Fibroblast of lung (primary cell): Measurements from ENCODE around the gene ADAM11. TPM values are rescaled to one million over a fixed set of nuclear protein-coding genes. Genes with fewer than 3 reads are reported as not detected.
A peak's percentile ranks its signal among the peaks of the same experiment; 100 is the strongest.

Experiments
- DNase-seq, 2 donors: peaks; one replicate each; pipeline versions ENCODE4 v3.0.0 to v3.0.0-alpha.2; 2010; ENCODE audit warnings: low read depth in 2 of 2
- H2AFZ ChIP-seq: 2 replicates; pipeline ENCODE4 v1.5.1; 2012; ENCODE audit warnings: low read length, control low read depth, inconsistent platforms
- H3K27ac ChIP-seq: 2 replicates; pipeline ENCODE4 v1.5.1; 2011; ENCODE audit warnings: low read length, control low read depth; ENCODE audit not compliant: insufficient read depth
- H3K27me3 ChIP-seq: 2 replicates; pipeline ENCODE4 v1.5.1; 2011; ENCODE audit warnings: mild to moderate bottlenecking, low read length; ENCODE audit not compliant: control insufficient read depth, insufficient read depth
- H3K36me3 ChIP-seq: 2 replicates; pipeline ENCODE4 v1.5.1; 2011; ENCODE audit warnings: low read length; ENCODE audit not compliant: control insufficient read depth, insufficient read depth
- H3K4me1 ChIP-seq: 2 replicates; pipeline ENCODE4 v1.5.1; 2011; ENCODE audit warnings: low read length; ENCODE audit not compliant: control insufficient read depth, insufficient read depth; ENCODE audit errors: extremely low read depth
- H3K4me2 ChIP-seq: 2 replicates; pipeline ENCODE4 v1.5.1; 2011; ENCODE audit warnings: low read length, control low read depth; ENCODE audit not compliant: insufficient read depth; ENCODE audit errors: extremely low read depth
- H3K4me3 ChIP-seq, 4 experiments: fragments of 200-600 bp in 1 of 4; sonication (generic) in 1 of 4; replicated peaks in 1 of 4; 2 replicates each; pipeline ENCODE4 v1.5.1; 2011 to 2016; ENCODE audit warnings: low read length in 4 of 4, low read depth in 3 of 4, mild to moderate bottlenecking in 3 of 4, control low read depth in 2 of 4, inconsistent platforms in 1 of 4, mixed read lengths in 1 of 4; ENCODE audit not compliant: insufficient read depth in 1 of 4; ENCODE audit errors: control extremely low read depth in 1 of 4
- H3K79me2 ChIP-seq: 2 replicates; pipeline ENCODE4 v1.5.1; 2012; ENCODE audit warnings: mild to moderate bottlenecking, low read length, inconsistent platforms; ENCODE audit not compliant: control insufficient read depth, insufficient read depth
- H3K9ac ChIP-seq: 2 replicates; pipeline ENCODE4 v1.5.1; 2011; ENCODE audit warnings: mild to moderate bottlenecking, low read length, control low read depth; ENCODE audit not compliant: insufficient read depth
- H3K9me3 ChIP-seq: 2 replicates; pipeline ENCODE4 v1.5.1; 2012; ENCODE audit warnings: low read depth, low read length; ENCODE audit not compliant: control insufficient read depth, insufficient read depth
- H4K20me1 ChIP-seq: 2 replicates; pipeline ENCODE4 v1.5.1; 2011; ENCODE audit warnings: low read length; ENCODE audit not compliant: control insufficient read depth, insufficient read depth; ENCODE audit errors: extremely low read depth
- CTCF ChIP-seq, 2 donors: IDR thresholded peaks in 1 of 2; conservative IDR thresholded peaks in 1 of 2; 1 replicate in 1 of 2; 2 replicates in 1 of 2; pipeline ENCODE4 v1.5.1; 2011 to 2012; ENCODE audit warnings: low read length in 2 of 2, control low read depth in 1 of 2, inconsistent platforms in 1 of 2, low read depth in 1 of 2, mild to moderate bottlenecking in 1 of 2
- EZH2 ChIP-seq: IDR thresholded peaks from 2 replicates; pipeline ENCODE4 v1.5.1; 2012; ENCODE audit warnings: low read length, control low read depth, mild to moderate bottlenecking; ENCODE audit errors: missing control alignments
- polyA plus RNA-seq, 2 donors: library from polyadenylated mRNA; depleted of rRNA in 1 of 2; stranded (reverse) in 1 of 2; unstranded in 1 of 2; fragments of >200 nt; gene quantifications; 2 replicates each; pipeline ENCODE4 v1.2.1, GENCODE V29; 2011 to 2012; ENCODE audit warnings: missing spikeins in 1 of 2
- total RNA-seq: library from RNA; depleted of rRNA; stranded (reverse); fragments of >200 nt; gene quantifications from 2 replicates; pipeline ENCODE4 v1.2.1, GENCODE V29; 2014

ADAM11 gene
- total and polyA plus RNA-seq, 2 donors (not counting 1 experiment from before 2014, with no cell fraction given), result 0.52 to 0.66 TPM

- H3K4me3 ChIP-seq, result no peak overlapping the region
- DNase-seq, result peak in 1 of 2 donors; percentile 8
- H3K27ac ChIP-seq, result no peak overlapping the region
- no peak overlapping the region for H3K9ac ChIP-seq
- H3K36me3 ChIP-seq, result peaks cover 8% of the 10 kb centered on the region
- H3K4me2 ChIP-seq, result no peak overlapping the region
- no peaks in the 10 kb centered on the region for H3K9me3 ChIP-seq
- no peak for TF ChIP-seq CTCF (conservative IDR thresholded peaks at IDR 0.05 in 1 of 2, IDR thresholded peaks at IDR 0.05 in 1 of 2; ENCODE audit: low read depth in 1 of 2, low read length in 2 of 2)
- H3K79me2 ChIP-seq, result no peaks in the 10 kb centered on the region
- H3K4me1 ChIP-seq, result no peaks in the 10 kb centered on the region
- no peaks in the 10 kb centered on the region for H4K20me1 ChIP-seq
- H2AFZ ChIP-seq, result no peak overlapping the region
- H3K27me3 ChIP-seq, result no peaks in the 10 kb centered on the region
Observed at GRCh38 chr17:44747566-44747965, 11.2 kb upstream of the ADAM11 start.

GRCh38 chr17:44749076-44749979 is 9.5 kb upstream of the ADAM11 start:
- Histone ChIP-seq H3K4me3 (no peak overlapping the region), H3K9ac (no peak overlapping the region), H3K36me3 (peaks cover 7% of the 10 kb centered on the region), H4K20me1 (no peaks in the 10 kb centered on the region), H3K4me2 (no peak overlapping the region), H3K27me3 (no peaks in the 10 kb centered on the region), H2AFZ (no peak overlapping the region), H3K9me3 (no peaks in the 10 kb centered on the region), H3K79me2 (no peaks in the 10 kb centered on the region), H3K4me1 (no peaks in the 10 kb centered on the region), H3K27ac (no peak overlapping the region)
- TF ChIP-seq EZH2 (no peak), CTCF (conservative IDR thresholded peaks at IDR 0.05 in 1 of 2, IDR thresholded peaks at IDR 0.05 in 1 of 2; ENCODE audit: low read depth in 1 of 2, low read length in 2 of 2) (no peak)
- no peak for DNase-seq

- Histone ChIP-seq H4K20me1 (no peaks in the 10 kb centered on the region), H3K9ac (no peak overlapping the region), H2AFZ (no peak overlapping the region), H3K4me2 (no peak overlapping the region), H3K4me1 (no peaks in the 10 kb centered on the region), H3K36me3 (peaks cover 7% of the 10 kb centered on the region), H3K9me3 (no peaks in the 10 kb centered on the region), H3K4me3 (no peak overlapping the region), H3K27ac (no peak overlapping the region), H3K27me3 (no peaks in the 10 kb centered on the region), H3K79me2 (no peaks in the 10 kb centered on the region)
- TF ChIP-seq CTCF (conservative IDR thresholded peaks at IDR 0.05 in 1 of 2, IDR thresholded peaks at IDR 0.05 in 1 of 2; ENCODE audit: low read depth in 1 of 2, low read length in 2 of 2), result no peak
- no peak for TF ChIP-seq EZH2
- DNase-seq, result no peak
Observed at GRCh38 chr17:44749980-44750318, 8.8 kb upstream of the ADAM11 start.
